Endothelial cell of umbilical vein (primary cell): ENCODE results near the gene PKP4. TPM values are rescaled to one million over a fixed set of nuclear protein-coding genes. Genes with fewer than 3 reads are reported as not detected.

ENCODE experiments used
- BruUV-seq: library from RNA; stranded (reverse); fragments of 400-500 nt; replicated peaks from 2 replicates; lab custom pipeline; 2021; lab: Mats Ljungman, UMichigan
- CTCF ChIA-PET: fragments of 300-600, 350-600 bp; sonication (Branson Sonifier 250); formaldehyde crosslinking; loops from one replicate; lab custom pipeline; 2021; ENCODE audit warnings: antibody characterized with exemption, inconsistent platforms; lab: Charles Lee
- POLR2A ChIA-PET: fragments of 300-600, 350-600 bp; sonication (Branson Sonifier 250); formaldehyde crosslinking; loops from one replicate; lab custom pipeline; 2021; ENCODE audit warnings: antibody characterized with exemption, inconsistent platforms; lab: Charles Lee
- DNase-seq: peaks from one replicate; pipeline ENCODE4 v3.0.0-alpha.2; 2011; ENCODE audit warnings: low read depth, low spot score
- FAIRE-seq: peaks from 2 replicates; lab custom pipeline; 2011; peaks lifted over from hg19 to GRCh38; lab: Jason Lieb, UNC
- H2AFZ ChIP-seq: 2 replicates; pipeline ENCODE4 v1.6.0; 2012; ENCODE audit warnings: low read depth, low read length, control low read depth, inconsistent platforms
- H3K27ac ChIP-seq: 2 replicates; pipeline ENCODE4 v1.5.1; 2011; ENCODE audit warnings: low read depth, mild to moderate bottlenecking, control low read depth, low read length, moderate library complexity; ENCODE audit not compliant: insufficient read depth
- H3K27me3 ChIP-seq, 2 experiments: 2 replicates each; pipeline versions ENCODE4 v1.6.0 to v1.6.1; 2011; ENCODE audit warnings: low read length in 2 of 2, mixed read lengths in 1 of 2; ENCODE audit not compliant: control insufficient read depth in 2 of 2, insufficient read depth in 2 of 2
- H3K36me3 ChIP-seq, 2 experiments: 2 replicates in 1 of 2; 3 replicates in 1 of 2; pipeline ENCODE4 v1.5.1; 2011; ENCODE audit warnings: low read length in 2 of 2, mild to moderate bottlenecking in 1 of 2, moderate library complexity in 1 of 2; ENCODE audit not compliant: control insufficient read depth in 2 of 2, insufficient read depth in 2 of 2; ENCODE audit errors: extremely low read depth in 1 of 2
- H3K4me1 ChIP-seq: 3 replicates; pipeline ENCODE4 v1.5.1; 2011; ENCODE audit warnings: mild to moderate bottlenecking, low read length; ENCODE audit not compliant: control insufficient read depth, insufficient read depth; ENCODE audit errors: extremely low read depth
- H3K4me2 ChIP-seq: 2 replicates; pipeline ENCODE4 v1.6.1; 2011; ENCODE audit warnings: low read length, control low read depth, mixed read lengths; ENCODE audit not compliant: insufficient read depth
- H3K4me3 ChIP-seq, 3 experiments: fragments of 200-600 bp in 1 of 3; sonication (generic), shearing (Covaris generic) in 1 of 3; replicated peaks in 1 of 3; 2 replicates each; pipeline ENCODE4 v1.5.1; 2011 to 2016; ENCODE audit warnings: control low read depth in 3 of 3, low read length in 3 of 3, mild to moderate bottlenecking in 2 of 3, inconsistent platforms in 1 of 3, low read depth in 1 of 3, moderate library complexity in 1 of 3; ENCODE audit not compliant: insufficient read depth in 1 of 3
- H3K79me2 ChIP-seq: 2 replicates; pipeline ENCODE4 v1.6.0; 2012; ENCODE audit warnings: low read length, inconsistent platforms; ENCODE audit not compliant: control insufficient read depth, insufficient read depth
- H3K9ac ChIP-seq: replicated peaks from 2 replicates; pipeline ENCODE3; 2011; ENCODE audit warnings: low read length, control low read depth; ENCODE audit not compliant: insufficient read depth; ENCODE audit errors: extremely low read depth
- H3K9me1 ChIP-seq: replicated peaks from 3 replicates; pipeline ENCODE4 v1.6.0; 2011; ENCODE audit warnings: mild to moderate bottlenecking, low read length; ENCODE audit not compliant: control insufficient read depth, insufficient read depth; ENCODE audit errors: extremely low read depth
- H3K9me3 ChIP-seq: replicated peaks from 2 replicates; pipeline ENCODE4 v1.5.1; 2012; ENCODE audit warnings: low read length, inconsistent platforms; ENCODE audit not compliant: control insufficient read depth, insufficient read depth
- H4K20me1 ChIP-seq: replicated peaks from 2 replicates; pipeline ENCODE3; 2011; ENCODE audit warnings: mild to moderate bottlenecking, low read length; ENCODE audit not compliant: control insufficient read depth, insufficient read depth; ENCODE audit errors: extremely low read depth
- EZH2 ChIP-seq: IDR thresholded peaks from 2 replicates; pipeline ENCODE4 v1.6.1; 2012; ENCODE audit warnings: borderline replicate concordance, low read depth, mild to moderate bottlenecking, moderate library complexity, low read length, inconsistent platforms; ENCODE audit not compliant: severe bottlenecking
- FOS ChIP-seq: IDR thresholded peaks from 2 replicates; pipeline ENCODE4 v1.6.1; 2011; ENCODE audit warnings: mild to moderate bottlenecking, low read length, moderate library complexity, borderline replicate concordance; ENCODE audit not compliant: insufficient read depth
- GATA2 ChIP-seq: IDR thresholded peaks from 2 replicates; pipeline ENCODE4 v1.7.0; 2011; ENCODE audit warnings: low read depth, mild to moderate bottlenecking, moderate library complexity, mixed read lengths, low read length; ENCODE audit not compliant: insufficient read length, insufficient read depth
- MAX ChIP-seq: IDR thresholded peaks from 2 replicates; pipeline ENCODE4 v1.6.1; 2011; ENCODE audit not compliant: insufficient read depth, insufficient read length
- MYC ChIP-seq: IDR thresholded peaks from one replicate; pipeline ENCODE4 v1.6.1; 2011; ENCODE audit warnings: mild to moderate bottlenecking, low read depth, low read length
- POLR2A ChIP-seq: IDR thresholded peaks from 2 replicates; pipeline ENCODE4 v1.6.1; 2012; ENCODE audit warnings: low read depth, mild to moderate bottlenecking, control low read depth, low read length
- POLR2AphosphoS5 ChIP-seq: IDR thresholded peaks from 2 replicates; pipeline ENCODE4 v1.6.1; 2012; ENCODE audit warnings: low read depth, mild to moderate bottlenecking, control low read depth, low read length, moderate library complexity; ENCODE audit not compliant: insufficient read depth
- dilution Hi-C: fragments of 300-500 bp; cut with MboI; formaldehyde crosslinking; loops from one replicate; pipeline ENCODE4 v1.15.0; 2019; ENCODE audit warnings: low sequenced_read_pairs; ENCODE audit not compliant: extremely low pct_ligation_motif_present
- intact Hi-C: fragments of 100-400 bp; cut with micrococcal nuclease; formaldehyde crosslinking; loops from one replicate; pipeline ENCODE4 v1.10.0; 2022
- polyA plus RNA-seq, 4 experiments: library from polyadenylated mRNA; depleted of rRNA in 3 of 4; stranded (reverse) in 3 of 4; unstranded in 1 of 4; fragments of >200 nt; gene quantifications; 2 replicates each; pipeline versions ENCODE4 v1.2.1 to v1.2.3, GENCODE V29; 2011 to 2012; ENCODE audit warnings: missing spikeins in 1 of 4
- total RNA-seq: library from RNA; stranded (reverse); gene quantifications from 2 replicates; pipeline ENCODE4 v1.2.3, GENCODE V29; 2021
- TF ChIP-seq, protein P1 (sequence below), 2 donors: IDR thresholded peaks; 1 replicate in 1 of 2; 2 replicates in 1 of 2; pipeline ENCODE4 v1.5.1; 2011; ENCODE audit warnings: low read length in 2 of 2, mild to moderate bottlenecking in 2 of 2, moderate library complexity in 2 of 2, control low read depth in 1 of 2, inconsistent platforms in 1 of 2, low read depth in 1 of 2; ENCODE audit not compliant: insufficient read depth in 1 of 2; ENCODE audit errors: extremely low read depth in 1 of 2

PKP4 gene
- total and polyA plus RNA-seq, 2 donors (not counting 3 experiments of a cell fraction or from before 2014, with no cell fraction given), result 35.4 to 68.5 TPM

GRCh38 chr2:158659483-158659882 lies 202.7 kb downstream of the PKP4 start:
- TF ChIP-seq POLR2A (no peak), POLR2AphosphoS5 (no peak), MYC (no peak), EZH2 (no peak), GATA2 (no peak), MAX (no peak), FOS (no peak)
- TF ChIP-seq, protein P1, sequence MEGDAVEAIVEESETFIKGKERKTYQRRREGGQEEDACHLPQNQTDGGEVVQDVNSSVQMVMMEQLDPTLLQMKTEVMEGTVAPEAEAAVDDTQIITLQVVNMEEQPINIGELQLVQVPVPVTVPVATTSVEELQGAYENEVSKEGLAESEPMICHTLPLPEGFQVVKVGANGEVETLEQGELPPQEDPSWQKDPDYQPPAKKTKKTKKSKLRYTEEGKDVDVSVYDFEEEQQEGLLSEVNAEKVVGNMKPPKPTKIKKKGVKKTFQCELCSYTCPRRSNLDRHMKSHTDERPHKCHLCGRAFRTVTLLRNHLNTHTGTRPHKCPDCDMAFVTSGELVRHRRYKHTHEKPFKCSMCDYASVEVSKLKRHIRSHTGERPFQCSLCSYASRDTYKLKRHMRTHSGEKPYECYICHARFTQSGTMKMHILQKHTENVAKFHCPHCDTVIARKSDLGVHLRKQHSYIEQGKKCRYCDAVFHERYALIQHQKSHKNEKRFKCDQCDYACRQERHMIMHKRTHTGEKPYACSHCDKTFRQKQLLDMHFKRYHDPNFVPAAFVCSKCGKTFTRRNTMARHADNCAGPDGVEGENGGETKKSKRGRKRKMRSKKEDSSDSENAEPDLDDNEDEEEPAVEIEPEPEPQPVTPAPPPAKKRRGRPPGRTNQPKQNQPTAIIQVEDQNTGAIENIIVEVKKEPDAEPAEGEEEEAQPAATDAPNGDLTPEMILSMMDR (IDR thresholded peaks at IDR 0.05; ENCODE audit: extremely low read depth in 1 of 2, insufficient read depth in 1 of 2, low read depth in 1 of 2, low read length in 2 of 2), result no peak
- FAIRE-seq (no peak), DNase-seq (no peak)
- no peaks in the 10 kb centered on the region for H3K79me2 ChIP-seq
- H3K4me3 ChIP-seq, result no peak overlapping the region
- no peaks in the 10 kb centered on the region for H4K20me1 ChIP-seq
- H3K4me2 ChIP-seq, result no peak overlapping the region
- H3K27me3 ChIP-seq, result no peaks in the 10 kb centered on the region
- H3K9ac ChIP-seq, result no peak overlapping the region
- H2AFZ ChIP-seq, result no peak overlapping the region
- H3K9me3 ChIP-seq, result no peaks in the 10 kb centered on the region
- no peak overlapping the region for H3K27ac ChIP-seq
- BruUV-seq, result no TSS peak
- H3K9me1 ChIP-seq, result no peaks in the 10 kb centered on the region
- H3K4me1 ChIP-seq, result no peaks in the 10 kb centered on the region
- H3K36me3 ChIP-seq, result peaks cover 3 to 25% of the 10 kb centered on the region in 2 experiments
- ChIA-PET POLR2A (no interaction called here), CTCF (interaction anchor here (1.3 to 1.9 kb wide), 2 partner anchors 9 to 94 kb away, joined by 5 to 6 read pairs; no protein-coding TSS in a partner anchor)
- intact Hi-C loops, result no loop called here
- dilution Hi-C loops, result no loop called here
